Measurements from ENCODE around the gene BCL7C. TPM values are rescaled to one million over a fixed set of nuclear protein-coding genes. Genes with fewer than 3 reads are reported as not detected.

The BCL7C gene
- total and polyA plus RNA-seq, 2 of the 4 experiments (the other 2 are of a cell fraction) = 32.3 to 34.9 TPM

DNA sequence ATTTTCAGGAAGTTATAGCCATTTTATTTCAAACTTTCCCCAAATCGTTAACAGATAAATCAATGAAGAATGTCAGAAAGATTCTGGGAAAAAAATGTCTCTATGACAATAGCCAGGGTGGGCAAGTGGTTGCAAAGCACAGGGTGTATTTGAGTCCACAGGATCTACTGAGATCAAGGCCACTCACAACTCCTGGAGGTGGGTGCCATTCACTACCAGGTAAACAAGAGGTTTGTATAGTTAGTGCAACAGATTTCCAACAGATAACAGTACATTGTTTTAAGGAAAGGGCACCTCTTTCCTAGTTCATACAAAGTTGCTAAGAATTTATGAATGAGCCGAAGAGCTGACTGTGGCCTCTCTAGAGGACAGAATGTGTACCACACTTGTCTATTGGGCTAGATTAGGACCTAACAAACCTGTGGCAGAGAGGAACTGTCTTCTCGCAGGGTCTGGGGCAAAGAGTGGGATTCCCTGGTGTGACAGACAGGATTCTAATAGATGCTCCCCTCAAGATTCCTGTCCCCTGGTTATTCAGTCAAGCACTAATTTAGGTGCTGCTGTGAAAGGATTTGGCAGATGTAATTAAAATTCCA, 54.9 kb downstream of the BCL7C start:
- H2BK120ac ChIP-seq (ENCODE audit: low read depth, low read length) = no peak overlapping the region
- no peak overlapping the region for H2AFZ ChIP-seq (replicated peaks; ENCODE audit: low read length, poor library complexity)
- no peak overlapping the region for H3K23ac ChIP-seq (ENCODE audit: low read depth, low read length)
- no peak overlapping the region for H3K4me2 ChIP-seq (ENCODE audit: low read depth, low read length)
- ATAC-seq (ENCODE audit: low read depth) (no peak; the same call in 1 of the 2 replicates), DNase-seq (no peak)
- H3K4me1 ChIP-seq (ENCODE audit: control insufficient read depth, insufficient read depth, low read length) = no peaks in the 10 kb centered on the region
- H3K9me1 ChIP-seq (ENCODE audit: insufficient read depth, low read length) = no peaks in the 10 kb centered on the region
- dilution Hi-C loops (cut with HindIII; ENCODE audit: low sequenced_read_pairs, unreplicated experiment) = no loop called here
- H4K5ac ChIP-seq (ENCODE audit: low read depth, low read length) = no peak overlapping the region
- no peaks in the 10 kb centered on the region for H3K9me3 ChIP-seq (ENCODE audit: control insufficient read depth, insufficient read depth, low read length)
- WGBS, 2 experiments (ENCODE audit: extremely low coverage in 2 of 2, insufficient read length in 1 of 2) = 80% methylated on average over 1 of the region's 3 CpGs; no CpG with 5 or more reads in 1 of the 2 experiments
- H3K9ac ChIP-seq (ENCODE audit: low read depth, low read length) = no peak overlapping the region
- in situ Hi-C loops (cut with MboI; ENCODE audit: low sequenced_read_pairs) = no loop called here
- H3K18ac ChIP-seq (ENCODE audit: low read depth, low read length) = no peak overlapping the region
- no peak overlapping the region for H2BK5ac ChIP-seq (ENCODE audit: low read depth, low read length, poor library complexity, severe bottlenecking)
- no peak overlapping the region for H3K14ac ChIP-seq (replicated peaks; ENCODE audit: low read depth, low read length)
- intact Hi-C loops (cut with micrococcal nuclease) = no loop called here
- H3K4me3 ChIP-seq (ENCODE audit: insufficient read depth, low read depth, low read length) = no peak overlapping the region
- no peak overlapping the region for H2AK9ac ChIP-seq (replicated peaks; ENCODE audit: low read depth, low read length, poor library complexity)
- no peaks in the 10 kb centered on the region; a peak in 1 of 4 replicates for H3K79me1 ChIP-seq (ENCODE audit: low read depth in 1 of 2, low read length in 2 of 2)
- no peak overlapping the region for H2BK20ac ChIP-seq (ENCODE audit: low read depth, low read length)
- H3K36me3 ChIP-seq (ENCODE audit: control insufficient read depth, insufficient read depth, low read length) = peaks cover under 1% of the 10 kb centered on the region; the same call in 1 of the 2 replicates
- no peak overlapping the region for H3K4ac ChIP-seq (ENCODE audit: low read depth, low read length)
- H4K8ac ChIP-seq (ENCODE audit: low read depth in 2 of 2, low read length in 2 of 2) = no peak overlapping the region
- H3K27me3 ChIP-seq (ENCODE audit: control insufficient read depth, insufficient read depth, low read length) = no peaks in the 10 kb centered on the region
- ChIA-PET POLR2A (ENCODE audit: unreplicated experiment) (no interaction called here), CTCF (no interaction called here)
- TF ChIP-seq RCOR1 (IDR thresholded peaks at IDR 0.05; ENCODE audit: insufficient replicate concordance, low read length) = no peak
- no peak overlapping the region for H3K27ac ChIP-seq (ENCODE audit: insufficient read depth, low read length)
- H4K91ac ChIP-seq (ENCODE audit: insufficient read depth, low read depth, low read length) = no peak overlapping the region
- H2AK5ac ChIP-seq (ENCODE audit: low read depth, low read length) = no peak overlapping the region
- no peak overlapping the region for H2BK15ac ChIP-seq (ENCODE audit: low read depth, low read length)
- no peak overlapping the region for H3K56ac ChIP-seq (ENCODE audit: extremely low read depth, insufficient read depth, low read length)
- no TSS peak for BruUV-seq (replicated peaks)
- no peaks in the 10 kb centered on the region for H4K20me1 ChIP-seq (ENCODE audit: insufficient read depth, low read length)
